Measurements from ENCODE around the gene UFD1. TPM values are rescaled to one million over a fixed set of nuclear protein-coding genes. Genes with fewer than 3 reads are reported as not detected.

Gene UFD1
- total and polyA plus RNA-seq, 9 of the 15 experiments (the other 6 are each of a cell fraction or from before 2014, with no cell fraction given) = 238 to 645 (median 363) TPM

GRCh38 chr22:19464975-19465374, 14.0 kb downstream of the UFD1 start (continued):
- TF ChIP-seq ZNF592 (IDR thresholded peaks at IDR 0.05) = no peak
- TF ChIP-seq ZNF445 (CRISPR knock-in tag; IDR thresholded peaks at IDR 0.05; ENCODE audit: low read depth) = no peak
- TF ChIP-seq ZNF146 (CRISPR knock-in tag; IDR thresholded peaks at IDR 0.05; ENCODE audit: unreplicated experiment) = no peak
- TF ChIP-seq ZNF124 (CRISPR knock-in tag; IDR thresholded peaks at IDR 0.05) = 0 out of 2 replicates have a peak, but pooled peaks have one; percentile 18
- no peak for TF ChIP-seq SIRT6 (IDR thresholded peaks at IDR 0.05; ENCODE audit: low read depth, low read length)
- TF ChIP-seq ATF3 (IDR thresholded peaks at IDR 0.05) = no peak
- TF ChIP-seq ATF3 (CRISPR knock-in tag; conservative IDR thresholded peaks at IDR 0.05) = no peak
- no peak for TF ChIP-seq MTA1 (IDR thresholded peaks at IDR 0.05; ENCODE audit: borderline replicate concordance)
- TF ChIP-seq HIVEP1 (CRISPR knock-in tag; IDR thresholded peaks at IDR 0.05) = no peak
- TF ChIP-seq NFXL1 (CRISPR knock-in tag; IDR thresholded peaks at IDR 0.05) = no peak
- no peak for TF ChIP-seq RBFOX2 (IDR thresholded peaks at IDR 0.05; ENCODE audit: low read depth, low read length)
- TF ChIP-seq THAP12 (CRISPR knock-in tag; IDR thresholded peaks at IDR 0.05) = no peak
- TF ChIP-seq DLX4 (CRISPR knock-in tag; IDR thresholded peaks at IDR 0.05) = no peak
- TF ChIP-seq CREB3 (tag; conservative IDR thresholded peaks at IDR 0.05; ENCODE audit: low read depth) = no peak
- TF ChIP-seq HOMEZ (CRISPR knock-in tag; IDR thresholded peaks at IDR 0.05) = no peak
- no peak for TF ChIP-seq FIP1L1 (IDR thresholded peaks at IDR 0.05; ENCODE audit: low read depth, low read length, poor library complexity, severe bottlenecking)
